Iris pigment epithelial cell (primary cell): ENCODE results near the gene ZNF778.
"Not testable (repeated sequence)": the region's sequence is repeated elsewhere in the genome, so short reads cannot be mapped to it uniquely, and the experiment has no call there.

Experiments used
- DNase-seq: peaks from one replicate; pipeline ENCODE4 v3.0.0-alpha.2; 2011; ENCODE audit warnings: low read depth

Gene ZNF778

DNA sequence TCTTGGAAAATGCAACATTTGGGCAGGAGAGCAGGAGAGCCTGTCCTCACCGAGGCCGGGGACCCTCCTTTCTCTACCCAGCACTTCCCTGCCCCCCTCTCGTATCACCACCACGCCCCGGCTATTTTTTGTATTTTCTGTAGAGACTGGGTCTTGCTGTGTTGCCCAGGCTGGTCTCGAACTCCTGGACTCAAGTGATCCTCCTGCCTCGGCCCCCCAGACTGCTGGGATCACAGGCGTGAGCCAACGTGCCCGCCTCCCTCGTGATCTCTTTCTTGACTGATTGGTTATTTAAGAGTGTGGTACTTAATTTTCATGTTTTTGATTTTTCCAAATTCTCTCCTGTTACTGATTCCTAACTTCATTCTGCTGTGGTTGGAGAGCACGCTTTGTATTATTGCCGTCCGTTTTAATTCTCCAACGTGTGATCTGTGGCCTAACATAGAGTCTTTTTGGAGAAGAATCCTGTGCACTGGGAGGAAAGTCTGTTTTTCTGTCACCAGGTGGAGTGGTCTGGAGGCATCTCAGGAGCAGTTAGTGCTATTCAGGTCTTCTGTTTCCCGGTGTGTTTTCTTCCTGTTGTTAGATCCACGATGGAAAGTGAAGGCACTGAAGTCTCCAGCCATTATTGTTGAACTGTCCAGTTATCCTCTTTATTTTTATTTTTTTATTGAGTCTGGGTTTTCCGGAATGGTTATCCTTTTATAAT is 40.4 kb downstream of the ZNF778 start:
- DNase-seq = no peak

DNA sequence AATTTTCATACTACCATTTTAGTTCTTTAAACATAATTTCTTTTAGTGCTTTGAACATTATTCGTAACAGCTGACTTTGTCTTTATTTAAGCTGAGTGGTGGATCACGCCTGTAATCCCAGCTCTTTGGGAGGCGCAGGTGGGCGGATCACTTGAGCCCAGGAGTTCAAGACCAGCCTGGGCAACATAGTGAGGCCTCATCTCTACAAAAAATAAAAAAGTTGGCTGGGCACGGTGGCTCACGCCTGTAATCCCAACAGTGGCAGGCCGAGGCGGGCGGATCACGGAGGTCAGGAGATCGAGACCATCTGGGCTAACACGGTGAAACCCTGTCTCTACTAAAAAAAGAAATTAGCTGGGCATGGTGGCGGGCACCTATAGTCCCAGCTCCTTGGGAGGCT is 42.4 kb downstream of the ZNF778 start:
- not testable (repeated sequence) for DNase-seq

DNA sequence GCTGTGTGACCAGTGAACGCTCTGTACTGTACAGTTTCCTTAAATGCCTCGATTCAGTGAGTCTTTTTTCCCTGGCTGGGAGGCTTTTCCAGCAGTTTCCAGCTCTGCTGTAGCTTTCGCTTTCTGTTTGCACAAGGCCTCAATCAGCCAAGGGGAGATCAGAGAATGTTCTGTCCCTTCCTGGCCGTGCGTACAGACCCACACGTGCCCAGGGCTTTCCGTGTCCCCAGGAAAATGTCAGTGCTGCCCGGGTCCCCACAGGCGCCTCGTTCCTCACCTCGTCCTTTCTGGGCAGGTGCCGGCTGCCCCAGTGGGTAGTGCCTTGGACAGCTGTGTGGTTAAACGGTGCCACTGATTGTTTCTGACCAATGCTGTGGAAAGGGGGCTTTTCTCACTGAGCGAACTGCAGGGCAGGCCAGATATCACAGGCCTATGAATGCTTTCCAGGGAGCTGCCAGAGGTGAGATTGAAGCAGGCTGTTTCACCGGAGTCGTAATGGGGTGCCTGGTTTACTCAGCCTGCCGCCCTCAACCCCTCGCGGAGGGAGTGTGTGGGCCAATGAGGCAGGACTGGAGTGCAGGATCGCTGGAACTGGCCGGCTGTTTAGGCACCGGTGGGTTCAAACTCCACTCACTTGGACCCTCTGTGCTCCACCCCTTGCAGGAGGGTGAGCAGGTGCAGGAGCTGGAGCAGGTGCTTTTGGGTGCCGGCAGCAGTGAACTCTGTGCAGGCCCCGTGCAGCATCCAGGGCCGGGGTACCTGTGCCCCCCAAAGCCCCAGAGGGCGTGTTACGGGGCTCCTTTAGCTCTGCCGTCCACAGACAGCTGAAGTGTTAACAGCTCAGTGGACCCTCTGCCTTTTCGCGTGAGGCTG is 44.4 kb downstream of the ZNF778 start:
- DNase-seq = no peak

DNA sequence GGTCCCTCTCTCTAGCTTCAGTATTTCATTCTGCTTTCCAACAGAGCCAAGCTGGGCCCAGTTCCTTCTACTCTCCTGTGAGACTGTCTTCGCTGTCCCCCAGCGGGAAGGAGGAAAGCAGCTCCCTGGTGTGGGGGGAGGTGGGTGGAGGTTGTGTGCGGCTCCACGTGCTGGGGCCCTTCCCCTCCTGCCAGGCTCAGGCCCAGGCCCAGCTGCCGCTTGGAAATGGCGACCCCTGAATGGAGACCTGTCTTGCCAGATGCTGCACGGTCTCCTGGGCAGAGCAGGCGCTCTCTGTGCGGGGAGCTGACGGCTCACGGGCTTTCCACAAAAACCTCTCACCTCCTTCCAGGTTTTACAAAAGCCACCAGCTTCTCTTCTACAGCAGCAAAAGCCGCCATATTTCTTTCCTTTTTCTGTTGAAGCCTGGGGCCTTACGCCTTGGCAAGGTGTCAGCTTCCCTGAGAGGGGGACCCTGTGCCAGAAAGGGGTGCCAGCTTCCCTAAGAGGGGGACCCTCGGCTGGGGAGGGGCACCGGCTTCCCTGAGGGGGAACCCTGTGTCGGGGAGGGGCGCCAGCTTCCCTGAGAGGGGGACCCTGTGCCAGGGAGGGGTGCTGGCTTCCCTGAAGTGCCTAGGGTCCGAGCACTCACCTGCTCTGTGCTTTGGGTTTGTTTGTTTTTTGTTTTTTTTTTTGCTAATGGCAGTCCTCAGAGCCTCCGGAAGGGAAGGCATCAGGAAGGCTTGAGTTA is 47.5 kb downstream of the ZNF778 start:
- no peak for DNase-seq

DNA sequence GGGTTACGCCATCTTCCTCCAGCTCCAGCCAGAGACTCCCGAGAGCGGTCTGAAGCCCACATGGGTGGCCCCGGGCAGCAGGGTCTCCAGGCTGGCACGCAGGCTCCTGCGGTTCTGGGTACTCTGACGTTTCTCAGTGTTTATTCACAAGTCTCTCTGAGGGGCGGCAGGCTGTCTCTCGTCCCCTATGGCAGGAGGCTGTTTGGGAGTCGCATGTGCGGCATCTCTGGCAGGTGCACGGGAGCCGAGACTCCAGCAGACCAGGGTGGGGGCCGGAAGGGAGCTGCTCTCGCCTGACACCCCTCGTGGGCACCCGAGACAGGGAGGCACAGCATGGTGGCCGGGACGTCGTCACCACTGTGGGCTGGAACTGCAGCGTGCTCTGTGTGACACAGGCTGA is 48.1 kb downstream of the ZNF778 start:
- no peak for DNase-seq

DNA sequence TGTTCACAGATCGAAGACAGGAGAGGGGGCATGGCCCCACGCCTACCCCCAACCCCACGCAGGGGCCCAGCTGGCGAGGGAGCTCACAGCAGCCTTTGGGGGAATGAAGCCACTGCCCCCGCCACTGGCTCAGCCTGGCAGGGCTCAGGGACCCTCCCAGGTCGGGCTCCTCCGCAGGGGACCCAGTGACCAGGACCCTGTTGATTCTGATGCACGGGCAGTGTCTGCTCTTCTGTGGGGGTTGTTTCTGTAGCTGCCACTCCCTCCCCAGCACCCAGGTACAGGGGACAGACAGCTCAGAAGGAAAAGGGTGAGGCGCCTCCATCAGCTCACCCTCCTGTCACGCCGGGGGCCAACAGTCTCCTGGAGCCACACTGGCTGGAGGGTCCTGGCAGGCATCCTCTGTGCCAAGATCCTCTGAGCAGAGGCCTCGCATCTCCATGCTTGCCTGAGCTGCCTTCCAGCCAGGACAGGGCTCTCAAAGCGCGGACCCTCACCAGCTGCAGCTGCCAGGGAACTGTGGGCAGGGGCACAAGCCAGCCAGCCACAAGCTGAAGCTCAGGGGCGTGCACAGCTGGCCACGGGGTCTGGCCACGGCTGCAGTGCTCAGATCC is 49.1 kb downstream of the ZNF778 start:
- no peak for DNase-seq

DNA sequence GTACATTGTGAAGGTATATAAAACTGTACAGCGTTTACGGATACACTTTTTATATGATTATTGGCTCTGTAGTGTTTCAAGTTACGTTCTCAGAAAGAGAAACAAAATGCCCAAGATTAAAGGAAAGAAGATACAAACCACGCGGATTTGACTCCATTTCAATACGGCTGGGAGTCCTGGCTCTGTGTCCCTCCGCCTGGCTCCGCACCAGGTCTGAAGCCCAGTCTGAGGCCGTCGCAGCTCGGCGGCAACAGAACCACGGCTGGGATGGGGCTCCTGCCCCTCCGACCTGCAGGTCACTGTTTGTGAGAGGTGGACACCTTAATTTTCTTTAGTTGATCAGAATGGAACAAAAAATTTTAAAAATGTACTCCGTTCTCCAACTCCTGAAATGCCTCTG is 50.2 kb downstream of the ZNF778 start:
- not testable (repeated sequence) for DNase-seq

DNA sequence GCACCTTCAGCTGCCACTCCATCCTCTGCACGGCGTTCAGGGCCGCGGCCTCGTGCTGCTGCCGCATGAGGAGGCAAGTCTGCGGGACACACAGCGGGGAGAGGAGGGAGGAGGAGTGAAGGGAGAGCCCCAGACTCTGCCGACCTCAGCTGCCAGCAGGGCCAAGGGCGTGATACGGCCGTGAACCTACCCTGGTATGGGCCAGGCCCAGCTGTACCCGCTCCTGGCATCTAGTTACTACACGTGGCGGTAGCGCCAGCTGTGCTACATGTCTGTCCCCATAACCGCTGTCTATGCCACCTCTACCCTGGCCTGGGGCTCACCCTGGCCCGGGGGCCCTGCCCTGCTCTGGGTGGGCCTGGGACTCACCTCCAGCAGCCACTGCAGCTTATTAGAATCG is 51.1 kb downstream of the ZNF778 start:
- DNase-seq = no peak

DNA sequence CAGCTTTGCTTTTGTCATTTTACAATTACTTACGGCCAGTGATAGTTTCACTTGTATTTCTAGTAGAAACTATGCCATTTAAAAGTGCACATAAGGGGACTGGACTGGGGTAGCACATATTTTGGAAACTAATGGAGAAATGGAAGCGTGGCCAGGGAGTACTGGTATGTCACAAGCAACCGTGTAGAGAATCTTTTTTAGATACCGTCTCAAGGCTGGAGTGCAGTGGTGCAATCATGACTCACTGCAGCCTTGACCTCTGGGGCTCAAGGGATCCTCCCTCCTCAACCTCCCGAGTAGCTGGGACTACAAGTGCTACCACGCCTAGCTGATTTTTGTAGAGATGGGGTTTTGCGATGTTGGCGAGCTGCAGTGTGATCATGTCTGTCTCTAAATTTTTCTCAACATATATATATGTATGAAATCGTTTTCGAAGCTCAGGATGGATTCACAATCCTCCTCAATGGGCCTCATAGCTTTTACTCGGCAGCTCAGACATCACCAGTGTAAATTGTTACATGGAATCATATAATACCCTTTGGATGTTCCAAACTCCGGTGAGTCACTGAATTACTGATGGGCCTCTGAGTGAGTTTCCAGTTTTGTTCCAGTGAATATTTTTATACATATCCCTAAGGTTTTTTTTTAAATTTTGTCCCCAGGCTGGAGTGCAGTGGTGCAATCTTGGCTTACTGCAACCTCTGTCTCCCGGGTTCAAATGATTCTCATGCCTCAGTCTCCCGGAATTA is 51.7 kb downstream of the ZNF778 start:
- DNase-seq = peak; percentile 72

DNA sequence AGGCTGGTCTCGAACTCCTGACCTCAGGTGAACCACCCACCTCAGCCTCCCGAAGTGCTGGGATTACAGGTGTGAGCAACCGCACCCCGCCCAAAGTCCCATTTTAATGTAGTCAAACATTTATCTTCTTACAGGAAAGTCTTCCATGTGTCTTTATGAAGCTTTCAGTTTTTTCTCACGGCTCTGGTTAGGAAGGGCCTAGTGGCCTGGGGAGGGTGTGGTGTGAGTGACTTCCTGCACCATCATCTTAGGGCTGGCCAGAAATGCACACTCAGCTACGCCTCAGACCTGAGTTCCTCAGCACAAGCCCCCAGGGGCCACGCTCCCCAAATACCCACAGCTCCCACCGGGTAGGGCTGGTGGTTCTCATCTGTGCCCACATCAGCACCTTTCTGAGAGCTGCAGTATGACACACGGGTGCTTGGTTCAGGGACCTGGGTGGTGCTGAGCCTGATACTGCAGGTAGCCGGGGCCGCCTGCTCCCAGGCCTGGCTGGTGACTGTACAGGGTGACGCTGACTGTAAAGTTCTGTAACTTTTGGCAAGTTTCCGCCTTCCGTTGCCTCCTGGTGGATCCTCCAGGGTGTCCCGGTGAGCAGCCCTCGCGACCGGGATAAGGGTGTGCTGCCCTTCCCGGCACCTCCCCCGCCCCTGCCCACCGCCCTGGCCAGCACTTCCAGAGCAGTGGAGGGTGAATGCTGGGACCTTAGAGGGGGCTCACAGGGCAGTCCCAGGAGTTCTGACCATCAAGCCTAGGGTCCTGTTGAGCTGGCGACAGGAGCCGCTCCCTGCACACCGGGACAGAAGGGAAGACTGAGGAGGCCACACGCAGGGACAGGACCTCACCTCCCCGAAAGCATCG is 52.5 kb downstream of the ZNF778 start:
- no peak for DNase-seq

DNA sequence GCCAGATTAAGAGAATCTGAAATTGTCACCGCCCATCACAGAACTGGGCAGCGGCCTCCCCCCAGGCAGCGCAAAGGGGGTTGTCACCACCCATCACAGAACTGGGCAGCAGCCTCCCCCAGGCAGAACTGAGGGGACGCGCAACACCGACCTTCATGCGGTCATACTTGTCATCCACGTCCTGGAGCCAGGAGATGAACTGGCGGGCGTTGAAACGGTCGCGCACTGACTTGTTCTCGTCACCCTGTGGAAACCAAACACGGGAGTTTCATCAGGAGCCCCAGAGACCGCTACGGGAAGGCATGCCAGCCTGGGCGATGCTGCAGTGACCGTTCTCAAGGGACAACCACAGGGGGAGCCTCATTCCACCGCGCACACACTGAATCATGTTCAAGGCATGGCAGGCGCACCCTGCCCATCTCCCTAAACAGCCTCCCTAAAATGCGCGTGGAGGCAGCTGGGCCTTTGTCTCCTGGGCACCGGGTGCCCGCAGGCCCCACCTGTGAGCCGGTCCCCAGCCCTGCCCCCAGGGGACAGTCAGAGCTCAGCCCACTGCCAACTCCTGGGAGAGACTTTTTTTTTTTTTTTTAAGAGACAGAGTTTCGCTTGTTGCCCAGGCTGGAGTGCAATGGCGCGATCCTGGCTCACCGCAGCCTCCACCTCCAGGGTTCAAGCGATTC is 53.3 kb downstream of the ZNF778 start:
- no peak for DNase-seq

DNA sequence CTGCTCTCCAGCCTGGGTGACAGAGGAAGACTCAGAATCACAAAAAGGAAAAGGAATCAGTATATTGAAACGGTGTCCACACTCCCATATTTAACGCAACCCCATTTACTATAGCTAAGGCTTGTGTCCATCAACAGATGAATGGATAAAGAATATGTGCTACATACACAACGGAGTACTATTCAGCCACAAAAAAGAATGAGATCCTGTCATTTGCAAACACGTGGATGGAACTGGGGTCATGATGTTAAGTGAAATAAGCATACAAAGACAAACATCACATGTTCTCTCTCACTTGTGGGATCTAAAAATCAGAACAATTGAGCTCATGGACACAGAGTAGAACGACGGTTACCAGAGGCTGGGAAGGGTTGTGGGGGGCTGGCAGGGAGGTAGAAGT is 55.1 kb downstream of the ZNF778 start:
- no peak for DNase-seq

DNA sequence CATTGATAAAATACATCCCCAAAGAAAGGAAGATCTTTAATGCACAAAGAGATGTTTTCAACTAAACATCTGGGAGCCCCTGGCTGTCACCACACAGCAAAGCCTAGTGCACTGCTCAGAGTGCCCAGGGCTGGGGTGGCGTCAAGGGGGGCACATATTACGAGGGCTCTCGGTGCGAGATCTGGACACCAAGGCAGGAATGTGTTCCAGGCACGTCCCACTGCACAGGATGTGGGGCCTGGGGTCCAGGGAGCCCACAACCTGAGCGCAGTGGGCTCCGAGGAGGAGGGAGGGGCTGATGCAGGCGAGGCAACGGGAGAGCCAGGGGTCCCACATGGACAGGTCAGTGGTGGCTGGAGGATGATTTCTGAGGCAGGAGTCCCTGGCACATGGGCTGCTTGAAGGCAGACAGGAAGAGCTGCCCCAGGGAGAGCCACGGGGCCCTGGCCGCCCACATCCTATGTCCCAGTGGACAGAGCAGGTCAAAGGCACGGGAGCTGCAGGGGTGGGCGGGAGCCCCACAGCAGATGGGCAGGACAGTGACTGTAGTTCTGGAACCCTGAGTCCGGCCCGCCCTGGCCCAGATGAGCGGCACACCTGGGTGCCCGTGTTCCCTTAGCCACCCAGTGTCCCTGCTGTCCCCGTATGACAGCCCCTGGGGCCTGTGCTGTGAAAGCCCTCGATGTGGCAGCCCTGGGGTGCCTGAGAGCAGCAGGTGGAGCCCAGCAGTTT is 56.4 kb downstream of the ZNF778 start:
- DNase-seq = no peak

DNA sequence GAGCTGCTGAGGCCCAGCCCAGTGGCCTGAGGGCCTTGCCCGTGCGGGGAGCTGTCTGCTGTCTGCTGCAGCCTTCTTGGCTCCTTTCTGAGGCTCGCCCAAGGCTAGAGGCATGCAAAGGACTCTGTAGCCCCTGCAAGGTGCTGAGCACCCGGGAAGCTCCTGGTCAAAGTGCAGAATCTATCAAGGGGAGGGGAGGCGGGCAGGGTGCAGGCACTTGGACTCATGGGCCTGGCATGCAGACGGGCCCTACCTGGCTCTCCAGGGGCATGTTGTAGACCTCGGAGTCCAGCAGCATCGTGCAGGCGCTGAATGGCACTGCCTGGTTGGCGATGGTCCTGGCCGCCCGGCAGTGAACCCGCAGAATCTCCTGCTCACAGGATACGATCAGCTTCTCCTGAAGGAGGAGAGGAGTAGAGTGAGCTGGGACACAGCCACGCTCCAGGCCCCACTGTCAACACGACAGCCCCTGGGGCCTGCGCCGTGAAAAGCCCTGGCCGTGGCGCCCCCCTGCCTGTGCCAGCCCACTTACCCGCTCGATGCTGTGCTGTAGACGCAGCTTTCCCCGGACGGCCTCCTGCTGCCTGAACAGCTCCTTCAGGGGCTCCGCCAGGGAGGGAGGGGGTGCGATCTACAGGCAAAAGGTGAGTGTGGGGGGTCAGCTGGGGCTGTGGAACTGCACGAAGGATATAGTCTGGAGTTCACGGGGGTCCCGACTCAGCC is 57.2 kb downstream of the ZNF778 start:
- DNase-seq = no peak

DNA sequence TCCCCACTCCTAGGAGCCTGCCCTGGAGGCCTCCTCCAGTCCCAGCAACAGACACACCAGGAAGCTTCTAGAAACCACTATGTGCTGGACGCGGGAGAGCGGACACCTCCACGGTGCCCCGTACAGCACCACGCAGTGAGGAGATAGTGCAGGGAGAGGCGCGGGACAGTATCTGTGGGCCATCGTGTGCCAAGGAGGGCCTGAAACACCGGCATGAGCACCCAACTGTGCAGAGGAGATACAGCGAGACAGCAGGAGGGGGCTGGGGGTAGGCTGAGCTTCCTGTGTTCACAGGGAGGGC is 57.7 kb downstream of the ZNF778 start:
- no peak for DNase-seq

DNA sequence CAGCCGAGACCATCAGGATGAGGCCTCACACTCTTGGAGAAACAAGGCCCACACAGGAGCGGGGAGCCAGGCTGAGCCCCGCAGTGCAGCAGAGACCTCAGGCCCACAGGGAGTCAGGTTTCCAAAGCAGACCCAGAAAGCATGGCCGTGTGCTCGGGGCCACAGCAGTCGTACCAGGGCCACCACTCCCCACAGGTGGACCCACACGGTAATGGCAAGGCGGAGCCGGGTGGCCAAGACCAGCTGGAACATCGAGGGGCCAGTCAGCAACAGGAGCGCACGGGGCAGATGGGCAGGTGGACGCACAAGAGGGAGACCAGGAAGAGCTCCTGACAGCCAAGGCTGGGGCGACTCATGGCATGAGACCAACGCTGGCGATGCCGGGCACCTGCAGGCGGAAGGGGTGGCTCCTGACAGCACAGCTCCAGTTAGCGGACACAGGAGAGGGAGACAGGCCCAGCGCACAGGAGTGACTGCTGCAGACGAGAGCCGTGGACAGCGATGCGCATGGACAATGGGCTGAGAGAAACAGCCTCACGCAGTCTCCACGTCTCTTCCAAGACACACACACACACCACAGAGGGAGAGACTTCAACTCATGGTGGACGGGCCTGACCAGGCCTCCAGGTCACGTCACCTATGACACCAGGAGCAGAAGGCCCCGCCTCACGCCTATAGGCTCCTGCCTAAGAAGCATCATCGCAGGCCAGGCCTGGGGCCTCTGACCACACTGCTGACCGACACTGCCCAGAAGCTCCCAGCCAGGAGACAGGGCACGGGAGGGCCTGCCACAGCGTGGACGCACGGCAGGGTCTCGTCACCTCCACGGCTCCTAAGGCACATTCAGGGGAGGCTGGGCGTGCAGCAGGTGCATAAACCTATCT is 58.6 kb downstream of the ZNF778 start:
- DNase-seq = no peak

DNA sequence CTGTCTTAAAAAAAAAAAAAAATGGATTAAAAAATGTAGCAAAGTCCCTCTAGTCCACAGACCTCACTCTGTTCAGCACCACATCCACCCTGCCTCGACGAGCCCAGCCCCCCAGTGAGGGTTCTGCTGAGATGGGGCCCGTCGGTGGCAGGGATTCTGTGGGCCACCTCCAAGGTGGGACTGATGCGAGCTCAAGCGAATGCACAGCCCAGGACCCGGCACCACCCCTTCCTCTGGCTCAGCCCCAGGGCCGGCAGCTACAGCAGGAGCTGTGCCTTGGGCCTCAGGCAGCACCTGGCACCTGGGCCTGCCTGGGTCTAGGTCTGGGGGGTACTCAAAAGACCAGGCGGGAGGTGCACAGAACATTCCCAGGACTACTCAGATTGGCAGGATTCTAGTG is 59.5 kb downstream of the ZNF778 start:
- DNase-seq = no peak
